WTC11 (cell line): ENCODE measurements around the gene QSOX2. TPM values are rescaled to one million over a fixed set of nuclear protein-coding genes. Genes with fewer than 3 reads are reported as not detected.

ENCODE experiments used
- ATAC-seq: fragments of 200-7000 bp; cut with Tn5 transposase; 2 replicates; pipeline ENCODE4 v1.10.0; 2021; ENCODE audit warnings: mild to moderate bottlenecking, moderate library complexity
- CTCF ChIA-PET: fragments of 300-600 bp; sonication (Branson Sonifier 250); formaldehyde crosslinking; loops from one replicate; lab custom pipeline; 2021; ENCODE audit warnings: antibody characterized with exemption; lab: Charles Lee
- POLR2A ChIA-PET: fragments of 350-600 bp; sonication (Branson Sonifier 250); formaldehyde crosslinking; loops from one replicate; lab custom pipeline; 2021; ENCODE audit warnings: antibody characterized with exemption; lab: Charles Lee
- DNase-seq: peaks from one replicate; pipeline ENCODE4 v3.0.0; 2021; ENCODE audit warnings: low spot score
- H3K27ac Mint-ChIP-seq: 2 replicates; pipeline ENCODE4 v1.8.0; 2021; ENCODE audit warnings: mixed read lengths
- H3K27me3 Mint-ChIP-seq: 2 replicates; pipeline ENCODE4 v1.8.0; 2021; ENCODE audit warnings: low read depth, mild to moderate bottlenecking, moderate library complexity, mixed read lengths
- H3K36me3 Mint-ChIP-seq: 2 replicates; pipeline ENCODE4 v1.8.0; 2021; ENCODE audit warnings: mixed read lengths
- H3K4me1 Mint-ChIP-seq: 2 replicates; pipeline ENCODE4 v1.8.0; 2022; ENCODE audit warnings: mixed read lengths
- H3K4me3 Mint-ChIP-seq: 2 replicates; pipeline ENCODE4 v1.8.0; 2021; ENCODE audit warnings: mild to moderate bottlenecking, moderate library complexity, mixed read lengths
- H3K9me3 Mint-ChIP-seq: 2 replicates; pipeline ENCODE4 v1.8.0; 2021; ENCODE audit warnings: mixed read lengths
- ARID4B ChIP-seq: sonication (generic); formaldehyde crosslinking; IDR thresholded peaks from 2 replicates; pipeline ENCODE4 v1.8.0; 2023; ENCODE audit warnings: missing genetic modification reagents, mild to moderate bottlenecking, borderline replicate concordance
- CREB1 ChIP-seq: sonication (generic); formaldehyde crosslinking; IDR thresholded peaks from 2 replicates; pipeline ENCODE4 v1.8.0; 2023; ENCODE audit warnings: mild to moderate bottlenecking, missing genetic modification reagents
- CTCF ChIP-seq: fragments of 200-600 bp; IDR thresholded peaks from 2 replicates; pipeline ENCODE4 v1.8.0; 2022; ENCODE audit warnings: antibody characterized with exemption
- E2F1 ChIP-seq: sonication (generic); formaldehyde crosslinking; IDR thresholded peaks from 2 replicates; pipeline ENCODE4 v1.8.0; 2022; ENCODE audit warnings: mild to moderate bottlenecking, missing genetic modification reagents
- FOXP1 ChIP-seq: sonication (generic); formaldehyde crosslinking; IDR thresholded peaks from 2 replicates; pipeline ENCODE4 v1.8.0; 2022; ENCODE audit warnings: missing genetic modification reagents, mild to moderate bottlenecking, moderate library complexity, borderline replicate concordance
- GABPB1 ChIP-seq: sonication (generic); formaldehyde crosslinking; IDR thresholded peaks from 2 replicates; pipeline ENCODE4 v1.8.1; 2023; ENCODE audit warnings: mild to moderate bottlenecking, missing genetic modification reagents
- HMGA2 ChIP-seq: fragments of 250-450 bp; sonication (Bioruptor Pico); IDR thresholded peaks from 2 replicates; pipeline ENCODE4 v1.4.0; 2021; ENCODE audit warnings: mild to moderate bottlenecking, moderate library complexity
- MXD4 ChIP-seq: fragments of 250-450 bp; sonication (Bioruptor Pico); IDR thresholded peaks from 2 replicates; pipeline ENCODE4 v1.8.0; 2021; ENCODE audit warnings: mild to moderate bottlenecking, moderate library complexity, borderline replicate concordance
- NFYB ChIP-seq: sonication (generic); formaldehyde crosslinking; conservative IDR thresholded peaks from 2 replicates; pipeline ENCODE4 v1.8.0; 2022; ENCODE audit warnings: low read depth, missing genetic modification reagents
- NR2C2 ChIP-seq: sonication (generic); formaldehyde crosslinking; IDR thresholded peaks from 2 replicates; pipeline ENCODE4 v1.8.0; 2022; ENCODE audit warnings: mild to moderate bottlenecking, missing genetic modification reagents
- OVOL2 ChIP-seq: fragments of 250-450 bp; sonication (Bioruptor Pico); IDR thresholded peaks from 2 replicates; pipeline ENCODE4 v1.9.0; 2021; ENCODE audit warnings: mild to moderate bottlenecking, borderline replicate concordance
- PRDM15 ChIP-seq: sonication (generic); formaldehyde crosslinking; IDR thresholded peaks from 2 replicates; pipeline ENCODE4 v1.8.0; 2022; ENCODE audit warnings: missing genetic modification reagents
- TCF7 ChIP-seq: sonication (generic); formaldehyde crosslinking; IDR thresholded peaks from 2 replicates; pipeline ENCODE4 v1.8.0; 2022; ENCODE audit warnings: mild to moderate bottlenecking, low read depth, missing genetic modification reagents, moderate library complexity
- TEAD4 ChIP-seq: sonication (generic); formaldehyde crosslinking; IDR thresholded peaks from 2 replicates; pipeline ENCODE4 v1.8.0; 2022; ENCODE audit warnings: mild to moderate bottlenecking, missing genetic modification reagents
- USF1 ChIP-seq: sonication (generic); formaldehyde crosslinking; IDR thresholded peaks from 2 replicates; pipeline ENCODE4 v1.8.0; 2022; ENCODE audit warnings: mild to moderate bottlenecking, missing genetic modification reagents
- ZMAT4 ChIP-seq: fragments of 250-450 bp; sonication (Bioruptor Pico); IDR thresholded peaks from 2 replicates; pipeline ENCODE4 v1.9.0; 2021; ENCODE audit warnings: mild to moderate bottlenecking
- ZNF121 ChIP-seq: sonication (generic); formaldehyde crosslinking; IDR thresholded peaks from 2 replicates; pipeline ENCODE4 v1.8.0; 2023; ENCODE audit warnings: missing genetic modification reagents
- ZNF396 ChIP-seq: fragments of 250-450 bp; sonication (Bioruptor Pico); IDR thresholded peaks from 2 replicates; pipeline ENCODE4 v1.8.0; 2021; ENCODE audit warnings: mild to moderate bottlenecking, moderate library complexity, borderline replicate concordance
- total RNA-seq: library from RNA; stranded (reverse); gene quantifications from 3 replicates; pipeline ENCODE4 v1.2.3, GENCODE V29; 2021

QSOX2 gene
- total RNA-seq, 1 experiment from 2014 or later, result 33.2 TPM

- no peaks in the 10 kb centered on the region for H3K36me3 Mint-ChIP-seq
- no peak overlapping the region for H3K4me3 Mint-ChIP-seq
- H3K9me3 Mint-ChIP-seq, result no peaks in the 10 kb centered on the region
- H3K27ac Mint-ChIP-seq, result no peak overlapping the region
- 0 out of 2 replicates have a peak, but pooled peaks cover 2% of the 10 kb centered on the region for H3K4me1 Mint-ChIP-seq
- ATAC-seq (no peak), DNase-seq (peak; percentile 11)
- H3K27me3 Mint-ChIP-seq, result no peaks in the 10 kb centered on the region
- ChIA-PET CTCF (interaction anchor here (2.7 kb wide), 1 partner anchor 10 kb away, joined by 18 read pairs; no protein-coding TSS in a partner anchor), POLR2A (no interaction called here)
- TF ChIP-seq ZNF396 (no peak), TCF7 (CRISPR knock-in tag) (no peak), GABPB1 (CRISPR knock-in tag) (no peak), E2F1 (CRISPR knock-in tag) (no peak), ZNF121 (no peak), OVOL2 (CRISPR knock-in tag) (no peak), MXD4 (no peak)
These were observed 65.0 kb downstream of the QSOX2 start for GRCh38 chr9:136180586-136180985.

GRCh38 chr9:136179761-136180160, 65.9 kb downstream of the QSOX2 start:
- no peaks in the 10 kb centered on the region for H3K36me3 Mint-ChIP-seq
- TF ChIP-seq FOXP1 (0 out of 2 replicates have a peak, but pooled peaks have one; percentile 39), ARID4B (CRISPR knock-in tag) (no peak)
- ChIA-PET POLR2A (no interaction called here), CTCF (interaction anchor here (0.6 to 2.7 kb wide), 3 partner anchors 10 to 242 kb away, joined by 3 to 18 read pairs (median 5); no protein-coding TSS in a partner anchor)
- no peak overlapping the region for H3K27ac Mint-ChIP-seq
- H3K4me3 Mint-ChIP-seq, result no peak overlapping the region
- no peaks in the 10 kb centered on the region for H3K4me1 Mint-ChIP-seq
- H3K9me3 Mint-ChIP-seq, result no peaks in the 10 kb centered on the region
- no peaks in the 10 kb centered on the region for H3K27me3 Mint-ChIP-seq
- DNase-seq (no peak), ATAC-seq (no peak)

GRCh38 chr9:136179101-136179616, 66.5 kb downstream of the QSOX2 start:
- H3K9me3 Mint-ChIP-seq, result no peaks in the 10 kb centered on the region
- ChIA-PET CTCF (interaction anchor here (0.6 to 2.7 kb wide), 7 partner anchors 9 to 242 kb away, joined by 3 to 18 read pairs (median 3); no protein-coding TSS in a partner anchor), POLR2A (no interaction called here)
- TF ChIP-seq NR2C2 (CRISPR knock-in tag) (no peak), USF1 (no peak), CREB1 (CRISPR knock-in tag) (no peak), TEAD4 (no peak)
- H3K4me3 Mint-ChIP-seq, result no peak overlapping the region
- H3K27ac Mint-ChIP-seq, result no peak overlapping the region
- peak; percentile 12 for DNase-seq
- no peaks in the 10 kb centered on the region for H3K4me1 Mint-ChIP-seq
- no peaks in the 10 kb centered on the region for H3K36me3 Mint-ChIP-seq
- no peaks in the 10 kb centered on the region for H3K27me3 Mint-ChIP-seq
- ATAC-seq, result no peak

GRCh38 chr9:136178773-136179075, 66.9 kb downstream of the QSOX2 start:
- DNase-seq (peak; percentile 11), ATAC-seq (no peak)
- Mint-ChIP-seq H3K4me1 (no peaks in the 10 kb centered on the region), H3K27ac (no peak overlapping the region), H3K9me3 (no peaks in the 10 kb centered on the region), H3K27me3 (no peaks in the 10 kb centered on the region), H3K36me3 (no peaks in the 10 kb centered on the region), H3K4me3 (no peak overlapping the region)
- ChIA-PET CTCF (interaction anchor here (0.5 to 2.7 kb wide), 7 partner anchors 9 to 521 kb away, joined by 3 to 18 read pairs (median 3); no protein-coding TSS in a partner anchor), POLR2A (interaction anchor here (0.7 kb wide), 1 partner anchor 158 kb away, joined by 3 read pairs; no protein-coding TSS in a partner anchor)
- TF ChIP-seq PRDM15 (CRISPR knock-in tag), result no peak
- no peak for TF ChIP-seq CTCF
- TF ChIP-seq HMGA2 (CRISPR knock-in tag), result no peak
- no peak for TF ChIP-seq ZMAT4
- TF ChIP-seq NFYB (CRISPR knock-in tag), result no peak
